Testis (tissue), 2 donors: ENCODE results near the gene MYRF.

Source experiments
- POLR2A ChIP-seq: fragments of 450-650 bp; IDR thresholded peaks from one replicate; pipeline ENCODE4 v1.6.1; 2017; ENCODE audit warnings: antibody characterized with exemption, mild to moderate bottlenecking, moderate library complexity
- TF ChIP-seq, protein P1 (sequence below), 3 experiments: fragments of 450-650 bp in 2 of 3; fragments of 200-600 bp in 1 of 3; sonication (generic) in 1 of 3; IDR thresholded peaks; one replicate each; pipeline ENCODE4 v1.5.1; 2016 to 2019; ENCODE audit warnings: antibody characterized with exemption in 3 of 3, mild to moderate bottlenecking in 2 of 3, moderate library complexity in 1 of 3

DNA sequence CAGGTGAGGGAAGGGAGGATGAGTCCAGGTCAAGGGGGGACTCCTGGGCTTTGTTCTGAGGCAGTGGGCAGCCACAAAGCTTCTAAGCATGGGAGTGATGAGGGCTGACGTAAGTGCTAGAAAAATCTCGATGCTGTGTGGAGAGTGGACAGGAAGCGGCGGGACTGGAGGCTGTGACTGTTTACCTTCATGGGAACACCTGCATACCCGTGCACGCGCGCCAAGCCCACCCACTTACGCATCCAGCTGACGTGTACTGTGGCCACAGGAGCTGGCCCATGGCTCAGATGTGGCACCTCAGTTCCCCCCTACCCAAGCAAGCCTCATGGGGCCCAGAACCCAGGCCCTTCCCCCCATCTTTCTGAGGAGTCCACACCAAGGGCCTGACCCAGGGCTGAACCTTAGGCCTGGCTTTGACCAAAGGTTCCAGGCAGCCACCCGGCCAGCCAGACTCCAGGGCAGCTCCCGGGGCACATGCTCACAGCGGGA is 14.0 kb downstream of the MYRF start:
- TF ChIP-seq, protein P1, sequence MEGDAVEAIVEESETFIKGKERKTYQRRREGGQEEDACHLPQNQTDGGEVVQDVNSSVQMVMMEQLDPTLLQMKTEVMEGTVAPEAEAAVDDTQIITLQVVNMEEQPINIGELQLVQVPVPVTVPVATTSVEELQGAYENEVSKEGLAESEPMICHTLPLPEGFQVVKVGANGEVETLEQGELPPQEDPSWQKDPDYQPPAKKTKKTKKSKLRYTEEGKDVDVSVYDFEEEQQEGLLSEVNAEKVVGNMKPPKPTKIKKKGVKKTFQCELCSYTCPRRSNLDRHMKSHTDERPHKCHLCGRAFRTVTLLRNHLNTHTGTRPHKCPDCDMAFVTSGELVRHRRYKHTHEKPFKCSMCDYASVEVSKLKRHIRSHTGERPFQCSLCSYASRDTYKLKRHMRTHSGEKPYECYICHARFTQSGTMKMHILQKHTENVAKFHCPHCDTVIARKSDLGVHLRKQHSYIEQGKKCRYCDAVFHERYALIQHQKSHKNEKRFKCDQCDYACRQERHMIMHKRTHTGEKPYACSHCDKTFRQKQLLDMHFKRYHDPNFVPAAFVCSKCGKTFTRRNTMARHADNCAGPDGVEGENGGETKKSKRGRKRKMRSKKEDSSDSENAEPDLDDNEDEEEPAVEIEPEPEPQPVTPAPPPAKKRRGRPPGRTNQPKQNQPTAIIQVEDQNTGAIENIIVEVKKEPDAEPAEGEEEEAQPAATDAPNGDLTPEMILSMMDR (IDR thresholded peaks at IDR 0.05): no peak
- no peak for TF ChIP-seq POLR2A
